Gastroesophageal sphincter (tissue), 3 donors: ENCODE measurements around the gene LRP11.

Experiments
- CTCF ChIP-seq, 4 experiments: fragments of 200-600 bp in 2 of 4; fragments of 450-650 bp in 2 of 4; sonication (generic) in 1 of 4; IDR thresholded peaks; one replicate each; pipeline ENCODE4 v1.5.1; 2017 to 2019; ENCODE audit warnings: antibody characterized with exemption in 4 of 4, mild to moderate bottlenecking in 2 of 4, moderate library complexity in 2 of 4
- POLR2A ChIP-seq, 2 donors: fragments of 450-650 bp; IDR thresholded peaks; one replicate each; pipeline ENCODE4 v1.6.1; 2017; ENCODE audit warnings: antibody characterized with exemption in 2 of 2, mild to moderate bottlenecking in 2 of 2, moderate library complexity in 1 of 2

GRCh38 chr6:149905911-149906371, 41.8 kb upstream of the LRP11 start:
- TF ChIP-seq CTCF (IDR thresholded peaks at IDR 0.05), result no peak
- TF ChIP-seq POLR2A (IDR thresholded peaks at IDR 0.05), result no peak
